M059J (cell line): ENCODE measurements around the gene APBB2. TPM values are rescaled to one million over a fixed set of nuclear protein-coding genes. Genes with fewer than 3 reads are reported as not detected.
A peak's percentile ranks its signal among the peaks of the same experiment; 100 is the strongest.

Experiments used
- DNase-seq: peaks from one replicate; pipeline ENCODE4 v3.0.0-alpha.2; 2012; ENCODE audit warnings: low read depth
- total RNA-seq: library from RNA; depleted of rRNA; stranded (reverse); fragments of >200 nt; shearing (Covaris generic); gene quantifications from 2 replicates; pipeline ENCODE4 v1.2.3, GENCODE V29; 2014

Gene APBB2
- total RNA-seq, 1 experiment from 2014 or later, result 81.9 TPM

- no peak for DNase-seq
Measured at GRCh38 chr4:41022116-41022515, 192.2 kb downstream of the APBB2 start.

GRCh38 chr4:41015016-41015675 is 199.2 kb downstream of the APBB2 start:
- no peak for DNase-seq

GRCh38 chr4:41014158-41014557 is 200.2 kb downstream of the APBB2 start:
- no peak for DNase-seq

- no peak for DNase-seq
Measured at GRCh38 chr4:41013746-41014145, 200.6 kb downstream of the APBB2 start.

- DNase-seq, result no peak
Measured at GRCh38 chr4:41012911-41013310, 201.4 kb downstream of the APBB2 start.

GRCh38 chr4:41012293-41012692 is 202.0 kb downstream of the APBB2 start:
- no peak for DNase-seq

GRCh38 chr4:41009411-41009810 is 204.9 kb downstream of the APBB2 start:
- peak; percentile 66 for DNase-seq

GRCh38 chr4:41006141-41006540 is 208.2 kb downstream of the APBB2 start:
- DNase-seq, result peak; percentile 18

GRCh38 chr4:41002309-41002708 is 212.0 kb downstream of the APBB2 start:
- DNase-seq, result no peak

- no peak for DNase-seq
Measured at GRCh38 chr4:41000356-41000755, 214.0 kb downstream of the APBB2 start.

GRCh38 chr4:40998675-40999358 is 215.5 kb downstream of the APBB2 start:
- peak; percentile 85 for DNase-seq

- peak; percentile 62 for DNase-seq
Measured at GRCh38 chr4:40995850-40996249, 218.5 kb downstream of the APBB2 start.

GRCh38 chr4:40994321-40994720 is 220.0 kb downstream of the APBB2 start:
- peak; percentile 92 for DNase-seq

- peak; percentile 31 for DNase-seq
Measured at GRCh38 chr4:40993296-40993693, 221.0 kb downstream of the APBB2 start.

- DNase-seq, result peak; percentile 67
Measured at GRCh38 chr4:40992472-40993295, 221.7 kb downstream of the APBB2 start.

GRCh38 chr4:40991908-40992307 is 222.4 kb downstream of the APBB2 start:
- peak; percentile 11 for DNase-seq

GRCh38 chr4:40990899-40991265 is 223.5 kb downstream of the APBB2 start:
- no peak for DNase-seq

- peak; percentile 97 for DNase-seq
Measured at GRCh38 chr4:40990236-40990898, 224.0 kb downstream of the APBB2 start.

- DNase-seq, result no peak
Measured at GRCh38 chr4:40987151-40987550, 227.2 kb downstream of the APBB2 start.

GRCh38 chr4:40986375-40986774 is 228.0 kb downstream of the APBB2 start:
- DNase-seq, result no peak

- DNase-seq, result peak; percentile 38
Measured at GRCh38 chr4:40984051-40984450, 230.3 kb downstream of the APBB2 start.

GRCh38 chr4:40980318-40980883 is 233.9 kb downstream of the APBB2 start:
- DNase-seq, result peak; percentile 30
